ENCODE results near the gene SPAG16. TPM values are rescaled to one million over a fixed set of nuclear protein-coding genes. Genes with fewer than 3 reads are reported as not detected.

Gene SPAG16
- total RNA-seq, 1 donor from 2014 or later = 7.6 TPM

DNA sequence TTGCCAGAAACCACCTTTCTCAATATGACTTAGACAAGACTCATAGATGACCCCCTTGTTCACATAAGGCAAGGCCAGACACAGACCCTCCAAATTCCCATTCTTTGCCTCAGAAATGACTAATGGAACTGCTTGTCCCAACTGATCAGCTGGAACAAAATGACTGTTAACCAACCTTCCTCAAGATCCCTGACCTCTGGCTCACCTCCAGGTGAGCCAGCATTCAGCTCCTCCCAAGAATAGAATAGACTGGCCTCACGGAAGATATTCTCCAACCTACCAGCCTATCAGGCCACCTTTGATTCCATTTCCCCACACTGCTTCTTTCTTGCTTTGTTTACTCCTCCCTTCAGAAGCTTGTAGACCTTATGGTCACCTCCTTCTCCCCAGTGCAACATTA, 930.8 kb downstream of the SPAG16 start:
- TF ChIP-seq, protein P1, sequence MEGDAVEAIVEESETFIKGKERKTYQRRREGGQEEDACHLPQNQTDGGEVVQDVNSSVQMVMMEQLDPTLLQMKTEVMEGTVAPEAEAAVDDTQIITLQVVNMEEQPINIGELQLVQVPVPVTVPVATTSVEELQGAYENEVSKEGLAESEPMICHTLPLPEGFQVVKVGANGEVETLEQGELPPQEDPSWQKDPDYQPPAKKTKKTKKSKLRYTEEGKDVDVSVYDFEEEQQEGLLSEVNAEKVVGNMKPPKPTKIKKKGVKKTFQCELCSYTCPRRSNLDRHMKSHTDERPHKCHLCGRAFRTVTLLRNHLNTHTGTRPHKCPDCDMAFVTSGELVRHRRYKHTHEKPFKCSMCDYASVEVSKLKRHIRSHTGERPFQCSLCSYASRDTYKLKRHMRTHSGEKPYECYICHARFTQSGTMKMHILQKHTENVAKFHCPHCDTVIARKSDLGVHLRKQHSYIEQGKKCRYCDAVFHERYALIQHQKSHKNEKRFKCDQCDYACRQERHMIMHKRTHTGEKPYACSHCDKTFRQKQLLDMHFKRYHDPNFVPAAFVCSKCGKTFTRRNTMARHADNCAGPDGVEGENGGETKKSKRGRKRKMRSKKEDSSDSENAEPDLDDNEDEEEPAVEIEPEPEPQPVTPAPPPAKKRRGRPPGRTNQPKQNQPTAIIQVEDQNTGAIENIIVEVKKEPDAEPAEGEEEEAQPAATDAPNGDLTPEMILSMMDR (IDR thresholded peaks at IDR 0.05) = no peak
- no peaks in the 10 kb centered on the region for H3K4me1 ChIP-seq
- intact Hi-C loops (cut with DNase I) = no loop called here
- no peak overlapping the region for H3K27ac ChIP-seq
- no peak overlapping the region for H3K4me3 ChIP-seq
- DNase-seq (ENCODE audit: low spot score in 2 of 2) = no peak
- no peaks in the 10 kb centered on the region for H3K36me3 ChIP-seq
- H3K9me3 ChIP-seq = no peaks in the 10 kb centered on the region
- H3K27me3 ChIP-seq = no peaks in the 10 kb centered on the region

DNA sequence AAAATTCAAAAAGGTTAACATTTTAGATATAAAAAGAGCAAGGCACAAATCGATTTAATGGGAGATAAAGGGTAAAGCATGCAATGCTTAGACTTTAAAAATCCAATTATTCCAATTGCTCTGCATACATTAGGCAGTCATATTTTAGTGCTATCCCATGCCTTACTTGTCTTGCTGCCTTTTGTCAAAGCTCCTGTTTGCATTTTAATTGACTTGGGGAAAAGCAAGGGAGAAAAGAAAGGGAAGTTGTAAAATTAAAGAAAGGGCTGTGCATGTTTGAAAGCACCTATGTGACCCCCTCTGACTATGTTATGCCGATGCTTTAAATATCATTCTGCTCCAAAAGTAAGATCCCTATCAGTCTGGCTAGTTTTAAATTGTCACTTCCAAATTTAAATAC, 932.9 kb downstream of the SPAG16 start:
- Histone ChIP-seq H3K9me3 (no peaks in the 10 kb centered on the region), H3K4me3 (no peak overlapping the region), H3K36me3 (no peaks in the 10 kb centered on the region), H3K4me1 (no peaks in the 10 kb centered on the region), H3K27me3 (no peaks in the 10 kb centered on the region), H3K27ac (no peak overlapping the region)
- TF ChIP-seq, protein P1 (IDR thresholded peaks at IDR 0.05) = no peak
- no peak for DNase-seq (ENCODE audit: low spot score in 2 of 2)
- intact Hi-C loops (cut with DNase I) = no loop called here

DNA sequence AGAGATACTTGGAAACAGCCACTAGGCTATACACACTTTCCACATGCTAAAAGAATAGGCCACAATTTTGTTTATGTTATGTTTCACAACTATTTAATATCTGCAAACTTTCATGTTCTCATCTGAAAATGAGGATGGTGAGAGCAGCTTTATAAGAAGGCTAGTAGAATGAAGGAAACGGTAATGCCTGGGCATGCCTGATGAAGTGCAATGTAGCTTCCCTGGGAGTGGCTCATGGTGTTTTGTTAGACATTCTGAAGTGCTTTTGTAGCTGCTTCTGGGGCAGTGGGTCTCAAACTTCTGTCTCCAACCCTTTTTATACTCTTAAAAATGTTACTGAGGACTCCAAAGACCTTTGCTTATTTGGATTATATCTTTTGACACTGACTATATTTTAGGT, 933.3 kb downstream of the SPAG16 start:
- Histone ChIP-seq H3K27ac (no peak overlapping the region), H3K4me3 (no peak overlapping the region), H3K9me3 (no peaks in the 10 kb centered on the region), H3K27me3 (no peaks in the 10 kb centered on the region), H3K4me1 (no peaks in the 10 kb centered on the region), H3K36me3 (no peaks in the 10 kb centered on the region)
- TF ChIP-seq, protein P1 (IDR thresholded peaks at IDR 0.05) = no peak
- no peak for DNase-seq (ENCODE audit: low spot score in 2 of 2)
- intact Hi-C loops (cut with DNase I) = no loop called here

DNA sequence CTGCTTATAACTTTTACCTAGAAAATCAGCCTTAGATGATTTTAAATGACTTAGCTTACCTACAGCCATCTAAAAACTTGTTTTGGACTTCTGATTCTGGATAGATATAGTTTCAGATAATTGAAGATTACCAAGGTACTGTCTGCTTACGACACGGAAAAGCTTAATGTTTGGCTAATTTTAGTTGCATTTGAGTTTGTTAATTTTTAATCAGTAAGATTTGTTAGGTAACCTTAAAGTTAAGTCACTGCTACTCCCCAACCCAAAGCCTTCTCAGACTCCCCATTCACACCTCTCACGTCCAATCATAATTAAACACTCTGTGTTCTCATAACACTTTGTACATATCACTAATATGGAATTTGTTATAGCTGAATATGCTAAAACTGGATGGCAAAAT, 936.0 kb downstream of the SPAG16 start:
- Histone ChIP-seq H3K4me1 (no peaks in the 10 kb centered on the region), H3K36me3 (no peaks in the 10 kb centered on the region), H3K9me3 (no peaks in the 10 kb centered on the region), H3K4me3 (no peak overlapping the region), H3K27ac (no peak overlapping the region), H3K27me3 (no peaks in the 10 kb centered on the region)
- TF ChIP-seq, protein P1 (IDR thresholded peaks at IDR 0.05) = no peak
- intact Hi-C loops (cut with DNase I) = no loop called here
- DNase-seq (ENCODE audit: low spot score in 2 of 2) = no peak

DNA sequence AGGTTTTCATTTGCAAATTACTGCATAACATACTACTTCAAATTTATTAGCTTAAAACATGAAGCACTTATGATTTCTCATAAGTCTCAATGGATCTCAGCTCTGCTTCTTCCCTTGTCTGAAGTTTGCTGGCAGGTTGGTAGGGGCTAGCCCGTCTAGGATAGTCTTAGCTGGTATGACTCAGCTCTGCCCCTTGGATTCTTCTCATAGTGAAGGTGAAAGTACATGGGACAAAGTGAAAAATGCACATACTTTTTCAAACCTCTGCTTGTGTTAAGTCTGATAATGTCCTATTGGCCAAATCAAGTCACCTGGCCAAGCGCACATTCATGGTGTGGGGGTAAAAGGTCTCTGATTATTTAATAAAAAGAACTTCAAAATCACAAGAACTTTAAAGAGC, 941.8 kb downstream of the SPAG16 start:
- H3K27me3 ChIP-seq = no peaks in the 10 kb centered on the region
- intact Hi-C loops (cut with DNase I) = no loop called here
- no peak overlapping the region for H3K27ac ChIP-seq
- H3K36me3 ChIP-seq = no peaks in the 10 kb centered on the region
- H3K4me3 ChIP-seq = no peak overlapping the region
- DNase-seq (ENCODE audit: low spot score in 2 of 2) = no peak
- no peaks in the 10 kb centered on the region for H3K9me3 ChIP-seq
- H3K4me1 ChIP-seq = no peaks in the 10 kb centered on the region
- TF ChIP-seq, protein P1 (IDR thresholded peaks at IDR 0.05) = no peak

DNA sequence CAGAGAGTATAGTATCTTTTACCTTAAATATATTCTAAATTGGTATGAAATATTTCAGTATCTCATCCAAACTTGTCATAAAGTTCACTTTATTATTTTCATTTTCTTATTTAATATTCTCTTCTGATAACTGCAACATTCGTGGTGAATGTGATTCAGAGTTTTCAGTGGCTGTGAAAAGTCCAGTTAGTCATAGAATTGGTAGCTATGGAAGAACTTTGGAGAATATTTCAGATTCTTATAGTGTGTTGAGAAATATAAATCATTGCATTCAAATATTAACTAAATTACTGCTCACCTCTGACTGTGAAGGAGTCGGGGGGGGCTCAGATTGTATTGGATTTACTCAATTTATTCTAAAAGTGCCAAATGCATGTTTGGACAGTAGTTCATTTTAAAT, 948.0 kb downstream of the SPAG16 start:
- TF ChIP-seq, protein P1 (IDR thresholded peaks at IDR 0.05) = no peak
- Histone ChIP-seq H3K4me3 (no peak overlapping the region), H3K36me3 (no peaks in the 10 kb centered on the region), H3K27me3 (no peaks in the 10 kb centered on the region), H3K4me1 (no peaks in the 10 kb centered on the region), H3K27ac (no peak overlapping the region), H3K9me3 (no peaks in the 10 kb centered on the region)
- DNase-seq (ENCODE audit: low spot score in 2 of 2) = no peak
- intact Hi-C loops (cut with DNase I) = no loop called here
